IMR-90 (cell line): ENCODE data around the gene CENPT. TPM values are rescaled to one million over a fixed set of nuclear protein-coding genes. Genes with fewer than 3 reads are reported as not detected.

Experiments
- ATAC-seq: fragments of 200-7000 bp; cut with Tn5 transposase; 2 replicates; pipeline ENCODE4 v1.9.1; 2020; ENCODE audit warnings: low read depth, mild to moderate bottlenecking, moderate library complexity
- BruUV-seq: library from RNA; stranded (reverse); fragments of 400-500 nt; replicated peaks from 2 replicates; lab custom pipeline; 2021; lab: Mats Ljungman, UMichigan
- CTCF ChIA-PET: fragments of 300-600 bp; formaldehyde crosslinking; extraction: SDS; loops from one replicate; lab custom pipeline; 2021; ENCODE audit warnings: antibody characterized with exemption; lab: Yijun Ruan, JAX
- POLR2A ChIA-PET: fragments of 300-600 bp; sonication (Branson Sonifier 250); formaldehyde crosslinking; loops from one replicate; lab custom pipeline; 2022; ENCODE audit warnings: antibody characterized with exemption; ENCODE audit not compliant: unreplicated experiment; lab: Charles Lee
- DNase-seq: peaks from one replicate; pipeline ENCODE4 v3.0.0; 2013
- H2AFZ ChIP-seq: replicated peaks from 2 replicates; pipeline ENCODE3; 2013; ENCODE audit warnings: low read length, mild to moderate bottlenecking; ENCODE audit not compliant: poor library complexity
- H2AK5ac ChIP-seq: 2 replicates; pipeline ENCODE4 v1.6.1; 2013; ENCODE audit warnings: low read depth, low read length, inconsistent platforms
- H2AK9ac ChIP-seq: replicated peaks from 2 replicates; pipeline ENCODE3; 2013; ENCODE audit warnings: mild to moderate bottlenecking, low read depth, low read length, moderate library complexity; ENCODE audit not compliant: poor library complexity
- H2BK120ac ChIP-seq: 2 replicates; pipeline ENCODE4 v1.6.1; 2013; ENCODE audit warnings: low read depth, low read length, inconsistent platforms
- H2BK15ac ChIP-seq: 3 replicates; pipeline ENCODE4 v1.6.1; 2013; ENCODE audit warnings: low read depth, low read length, inconsistent platforms
- H2BK20ac ChIP-seq: 2 replicates; pipeline ENCODE4 v1.6.1; 2013; ENCODE audit warnings: low read depth, mild to moderate bottlenecking, inconsistent platforms, low read length, moderate library complexity
- H2BK5ac ChIP-seq: 2 replicates; pipeline ENCODE4 v1.6.1; 2013; ENCODE audit warnings: mild to moderate bottlenecking, low read depth, low read length, inconsistent platforms; ENCODE audit not compliant: poor library complexity, severe bottlenecking
- H3K14ac ChIP-seq: replicated peaks from 2 replicates; pipeline ENCODE4 v1.6.1; 2013; ENCODE audit warnings: low read depth, low read length, inconsistent platforms
- H3K18ac ChIP-seq: 2 replicates; pipeline ENCODE4 v1.6.1; 2013; ENCODE audit warnings: low read depth, low read length, control low read depth
- H3K23ac ChIP-seq: 2 replicates; pipeline ENCODE4 v1.6.1; 2013; ENCODE audit warnings: low read depth, low read length, inconsistent platforms
- H3K27ac ChIP-seq: 2 replicates; pipeline ENCODE4 v1.5.1; 2013; ENCODE audit warnings: mild to moderate bottlenecking, control low read depth, low read length; ENCODE audit not compliant: insufficient read depth
- H3K27me3 ChIP-seq: 2 replicates; pipeline ENCODE4 v1.6.1; 2013; ENCODE audit warnings: low read length; ENCODE audit not compliant: control insufficient read depth, insufficient read depth
- H3K36me3 ChIP-seq: 2 replicates; pipeline ENCODE4 v1.6.1; 2013; ENCODE audit warnings: low read length, mixed read lengths; ENCODE audit not compliant: control insufficient read depth, insufficient read depth
- H3K4ac ChIP-seq: 2 replicates; pipeline ENCODE4 v1.6.1; 2013; ENCODE audit warnings: low read depth, low read length, inconsistent platforms
- H3K4me1 ChIP-seq: 2 replicates; pipeline ENCODE4 v1.6.1; 2013; ENCODE audit warnings: low read length, mixed read lengths; ENCODE audit not compliant: control insufficient read depth, insufficient read depth
- H3K4me2 ChIP-seq: 2 replicates; pipeline ENCODE4 v1.6.1; 2013; ENCODE audit warnings: low read depth, mild to moderate bottlenecking, control low read depth, low read length, moderate library complexity
- H3K4me3 ChIP-seq: 2 replicates; pipeline ENCODE4 v1.5.1; 2013; ENCODE audit warnings: low read depth, mild to moderate bottlenecking, control low read depth, low read length, moderate library complexity; ENCODE audit not compliant: insufficient read depth
- H3K56ac ChIP-seq: 2 replicates; pipeline ENCODE4 v1.6.1; 2013; ENCODE audit warnings: low read length, inconsistent platforms; ENCODE audit not compliant: insufficient read depth; ENCODE audit errors: extremely low read depth
- H3K79me1 ChIP-seq, 2 experiments: 2 replicates each; pipeline ENCODE4 v1.6.1; 2013; ENCODE audit warnings: low read length in 2 of 2, inconsistent platforms in 1 of 2, low read depth in 1 of 2
- H3K9ac ChIP-seq: 2 replicates; pipeline ENCODE4 v1.6.1; 2013; ENCODE audit warnings: low read depth, low read length, control low read depth
- H3K9me1 ChIP-seq: 2 replicates; pipeline ENCODE4 v1.6.1; 2013; ENCODE audit warnings: low read length, inconsistent platforms; ENCODE audit not compliant: insufficient read depth
- H3K9me3 ChIP-seq: 2 replicates; pipeline ENCODE4 v1.6.1; 2013; ENCODE audit warnings: low read length; ENCODE audit not compliant: control insufficient read depth, insufficient read depth
- H4K20me1 ChIP-seq: 2 replicates; pipeline ENCODE4 v1.6.1; 2013; ENCODE audit warnings: low read length, inconsistent platforms; ENCODE audit not compliant: insufficient read depth
- H4K5ac ChIP-seq: 2 replicates; pipeline ENCODE4 v1.6.1; 2013; ENCODE audit warnings: mild to moderate bottlenecking, low read depth, low read length, control low read depth
- H4K8ac ChIP-seq, 2 experiments: 2 replicates each; pipeline ENCODE4 v1.6.1; 2013; ENCODE audit warnings: low read depth in 2 of 2, low read length in 2 of 2, control low read depth in 1 of 2, inconsistent platforms in 1 of 2
- H4K91ac ChIP-seq: 2 replicates; pipeline ENCODE4 v1.6.1; 2013; ENCODE audit warnings: low read depth, low read length, inconsistent platforms; ENCODE audit not compliant: insufficient read depth
- CEBPB ChIP-seq: IDR thresholded peaks from 2 replicates; pipeline ENCODE4 v1.6.1; 2012; ENCODE audit warnings: low read depth, low read length, improper control_type of control experiment
- SMC3 ChIP-seq: fragments of 150-350 bp; IDR thresholded peaks from 2 replicates; pipeline ENCODE4 v1.6.1; 2016; ENCODE audit warnings: low read depth, mild to moderate bottlenecking, antibody characterized with exemption, low read length, moderate library complexity
- WGBS, 2 experiments: methylation state at CpG; one replicate each; pipeline versions ENCODE4 v1.1.5 to v1.1.7; 2013; ENCODE audit warnings: missing lambda C conversion rate in 2 of 2; ENCODE audit not compliant: insufficient read length in 1 of 2; ENCODE audit errors: extremely low coverage in 2 of 2; 5-methylcytosine and 5-hydroxymethylcytosine counted together
- dilution Hi-C: fragments of 300-500 bp; cut with HindIII; formaldehyde crosslinking; loops from one replicate; pipeline ENCODE4 v1.14.3; 2018; ENCODE audit warnings: low sequenced_read_pairs; ENCODE audit not compliant: unreplicated experiment
- in situ Hi-C: fragments of 300-500 bp; cut with MboI; formaldehyde crosslinking; loops from 3 replicates; pipeline ENCODE4 v1.14.3; 2019; ENCODE audit warnings: low sequenced_read_pairs, inconsistent platforms, mixed read lengths
- intact Hi-C: fragments of 100-400 bp; cut with micrococcal nuclease; formaldehyde crosslinking; loops from 2 replicates; pipeline ENCODE4 v1.10.0; 2022
- polyA plus RNA-seq, 3 experiments: library from polyadenylated mRNA; depleted of rRNA; stranded (reverse); fragments of >200 nt; gene quantifications; 2 replicates each; pipeline ENCODE4 v1.2.3, GENCODE V29; 2012; ENCODE audit warnings: low replicate concordance in 1 of 3
- total RNA-seq: library from RNA; depleted of rRNA; stranded (reverse); fragments of >200 nt; gene quantifications from 2 replicates; pipeline ENCODE4 v1.2.3, GENCODE V29; 2012
- TF ChIP-seq, protein P1 (sequence below): conservative IDR thresholded peaks from 2 replicates; pipeline ENCODE4 v1.5.1; 2012; ENCODE audit warnings: mild to moderate bottlenecking, low read depth, low read length, improper control_type of control experiment
- TF ChIP-seq, protein P2 (sequence below): fragments of 150-350 bp; IDR thresholded peaks from 2 replicates; pipeline ENCODE4 v1.6.1; 2016; ENCODE audit warnings: low read depth, mild to moderate bottlenecking, low read length, moderate library complexity, borderline replicate concordance
- TF ChIP-seq, protein P3 (sequence below): fragments of 150-350 bp; IDR thresholded peaks from 2 replicates; pipeline ENCODE4 v1.6.1; 2017; ENCODE audit warnings: mild to moderate bottlenecking, antibody characterized with exemption, low read length, low read depth

Gene CENPT
- total and polyA plus RNA-seq, 2 of the 4 experiments (the other 2 are of a cell fraction) = 33.3 to 83.1 TPM

DNA sequence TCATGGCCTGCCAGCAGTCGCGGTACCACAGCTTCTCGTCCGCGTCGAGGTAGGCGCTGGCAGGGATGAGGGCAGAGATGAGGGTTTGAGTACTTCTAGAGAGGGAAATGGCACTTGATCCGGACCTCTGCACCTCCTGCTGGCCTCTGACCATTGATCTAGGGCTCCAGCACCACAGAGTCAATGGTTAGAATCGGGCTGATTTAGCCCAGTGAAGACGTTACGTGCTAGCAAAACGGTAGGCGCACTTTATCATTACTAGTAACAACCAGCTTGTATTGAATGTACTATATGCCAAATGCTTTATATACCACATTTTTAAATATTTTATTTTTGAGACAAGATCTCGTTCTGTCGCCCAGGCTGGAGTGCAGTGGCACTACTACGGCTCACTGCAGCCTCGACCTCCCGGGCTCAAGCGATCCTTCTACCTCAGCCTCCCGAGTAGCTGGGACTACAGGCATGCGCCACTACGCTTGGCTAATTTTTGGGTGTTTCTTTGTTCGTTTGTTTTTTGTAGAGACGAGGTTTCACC lies 40.3 kb downstream of the CENPT start:
- Histone ChIP-seq H4K5ac (no peak overlapping the region), H2AK9ac (peak overlapping the region; percentile 89), H3K79me1 (peaks cover 7 to 42% of the 10 kb centered on the region in 2 experiments), H2BK120ac (no peak overlapping the region), H4K8ac (peak overlapping the region; percentile 14 to 27; a peak in 2 of 4 replicates), H3K27me3 (0 out of 2 replicates have a peak, but pooled peaks cover 2% of the 10 kb centered on the region), H3K14ac (peak overlapping the region; percentile 50; the same call in 1 of the 2 replicates), H3K23ac (peak overlapping the region; percentile 70; the same call in 1 of the 2 replicates), H3K4me1 (peaks cover 6% of the 10 kb centered on the region), H2AK5ac (no peak overlapping the region), H3K4me2 (peak overlapping the region; percentile 95), H3K9me1 (peaks cover 10% of the 10 kb centered on the region), H3K4me3 (peak overlapping the region; percentile 66), H4K91ac (no peak overlapping the region), H2BK15ac (no peak overlapping the region), H3K9me3 (no peaks in the 10 kb centered on the region), H2BK5ac (no peak overlapping the region), H3K18ac (no peak overlapping the region), H3K9ac (peak overlapping the region; percentile 58), H2BK20ac (no peak overlapping the region), H3K56ac (no peak overlapping the region), H4K20me1 (0 out of 2 replicates have a peak, but pooled peaks cover 3% of the 10 kb centered on the region), H3K27ac (no peak overlapping the region; the same call in 1 of the 2 replicates), H2AFZ (peak overlapping the region; percentile 92), H3K36me3 (peaks cover 3% of the 10 kb centered on the region), H3K4ac (no peak overlapping the region)
- ChIA-PET CTCF (interaction anchor here (0.6 to 1.8 kb wide), 2 partner anchors 9 to 307 kb away, joined by 3 to 19 read pairs; no protein-coding TSS in a partner anchor), POLR2A (interaction anchor here (0.6 kb wide), 1 partner anchor 135 kb away, joined by 4 read pairs; no protein-coding TSS in a partner anchor)
- WGBS, 2 experiments = 0% methylated on average over 1 of the region's 24 CpGs; no CpG with 5 or more reads in 1 of the 2 experiments
- BruUV-seq = no TSS peak
- TF ChIP-seq, protein P1, sequence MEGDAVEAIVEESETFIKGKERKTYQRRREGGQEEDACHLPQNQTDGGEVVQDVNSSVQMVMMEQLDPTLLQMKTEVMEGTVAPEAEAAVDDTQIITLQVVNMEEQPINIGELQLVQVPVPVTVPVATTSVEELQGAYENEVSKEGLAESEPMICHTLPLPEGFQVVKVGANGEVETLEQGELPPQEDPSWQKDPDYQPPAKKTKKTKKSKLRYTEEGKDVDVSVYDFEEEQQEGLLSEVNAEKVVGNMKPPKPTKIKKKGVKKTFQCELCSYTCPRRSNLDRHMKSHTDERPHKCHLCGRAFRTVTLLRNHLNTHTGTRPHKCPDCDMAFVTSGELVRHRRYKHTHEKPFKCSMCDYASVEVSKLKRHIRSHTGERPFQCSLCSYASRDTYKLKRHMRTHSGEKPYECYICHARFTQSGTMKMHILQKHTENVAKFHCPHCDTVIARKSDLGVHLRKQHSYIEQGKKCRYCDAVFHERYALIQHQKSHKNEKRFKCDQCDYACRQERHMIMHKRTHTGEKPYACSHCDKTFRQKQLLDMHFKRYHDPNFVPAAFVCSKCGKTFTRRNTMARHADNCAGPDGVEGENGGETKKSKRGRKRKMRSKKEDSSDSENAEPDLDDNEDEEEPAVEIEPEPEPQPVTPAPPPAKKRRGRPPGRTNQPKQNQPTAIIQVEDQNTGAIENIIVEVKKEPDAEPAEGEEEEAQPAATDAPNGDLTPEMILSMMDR = peak; percentile 12; the same call in 1 of the 2 replicates
- TF ChIP-seq SMC3 (0 out of 2 replicates have a peak, but pooled peaks have one; percentile 19), CEBPB (no peak)
- TF ChIP-seq, protein P2, sequence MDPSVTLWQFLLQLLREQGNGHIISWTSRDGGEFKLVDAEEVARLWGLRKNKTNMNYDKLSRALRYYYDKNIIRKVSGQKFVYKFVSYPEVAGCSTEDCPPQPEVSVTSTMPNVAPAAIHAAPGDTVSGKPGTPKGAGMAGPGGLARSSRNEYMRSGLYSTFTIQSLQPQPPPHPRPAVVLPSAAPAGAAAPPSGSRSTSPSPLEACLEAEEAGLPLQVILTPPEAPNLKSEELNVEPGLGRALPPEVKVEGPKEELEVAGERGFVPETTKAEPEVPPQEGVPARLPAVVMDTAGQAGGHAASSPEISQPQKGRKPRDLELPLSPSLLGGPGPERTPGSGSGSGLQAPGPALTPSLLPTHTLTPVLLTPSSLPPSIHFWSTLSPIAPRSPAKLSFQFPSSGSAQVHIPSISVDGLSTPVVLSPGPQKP = no peak
- TF ChIP-seq, protein P3, sequence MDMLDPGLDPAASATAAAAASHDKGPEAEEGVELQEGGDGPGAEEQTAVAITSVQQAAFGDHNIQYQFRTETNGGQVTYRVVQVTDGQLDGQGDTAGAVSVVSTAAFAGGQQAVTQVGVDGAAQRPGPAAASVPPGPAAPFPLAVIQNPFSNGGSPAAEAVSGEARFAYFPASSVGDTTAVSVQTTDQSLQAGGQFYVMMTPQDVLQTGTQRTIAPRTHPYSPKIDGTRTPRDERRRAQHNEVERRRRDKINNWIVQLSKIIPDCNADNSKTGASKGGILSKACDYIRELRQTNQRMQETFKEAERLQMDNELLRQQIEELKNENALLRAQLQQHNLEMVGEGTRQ = no peak
- in situ Hi-C loops = no loop called here
- DNase-seq (no peak), ATAC-seq (peak; percentile 7)
- intact Hi-C loops = loop anchor here (5.0 to 10.0 kb wide), 3 partner anchors 90 to 282 kb away; partner anchors contain the start of genes GFOD2 and RIPOR1
- dilution Hi-C loops = no loop called here
